GM19238 (cell line): ENCODE measurements around the gene RASGRP4.
A peak's percentile ranks its signal among the peaks of the same experiment; 100 is the strongest.
"Not testable (repeated sequence)": the region's sequence is repeated elsewhere in the genome, so short reads cannot be mapped to it uniquely, and the experiment has no call there.

Experiments used
- DNase-seq: peaks from one replicate; pipeline ENCODE4 v3.0.0; 2011; ENCODE audit warnings: low spot score; ENCODE audit not compliant: insufficient read length

RASGRP4 gene

DNA sequence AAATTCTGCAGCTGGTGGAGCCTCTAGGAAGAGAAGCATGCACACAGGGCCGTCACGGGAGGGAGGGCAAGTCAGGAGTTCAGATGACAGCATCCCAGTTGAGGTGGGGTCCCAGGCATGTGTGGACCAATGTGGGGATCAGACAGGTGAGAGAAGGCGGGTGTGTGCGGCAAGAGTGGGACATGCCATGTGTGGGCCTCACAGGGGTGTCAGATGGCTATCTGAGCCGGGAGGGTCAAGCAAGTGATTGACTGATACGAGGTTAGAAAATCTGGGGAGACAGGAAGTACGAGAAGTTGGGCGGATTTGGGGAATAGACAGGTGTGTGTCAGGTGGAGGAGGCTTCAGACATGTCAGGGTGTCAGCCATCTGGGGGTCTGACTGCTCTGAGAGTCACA is 8.9 kb downstream of the RASGRP4 start:
- DNase-seq, result no peak

DNA sequence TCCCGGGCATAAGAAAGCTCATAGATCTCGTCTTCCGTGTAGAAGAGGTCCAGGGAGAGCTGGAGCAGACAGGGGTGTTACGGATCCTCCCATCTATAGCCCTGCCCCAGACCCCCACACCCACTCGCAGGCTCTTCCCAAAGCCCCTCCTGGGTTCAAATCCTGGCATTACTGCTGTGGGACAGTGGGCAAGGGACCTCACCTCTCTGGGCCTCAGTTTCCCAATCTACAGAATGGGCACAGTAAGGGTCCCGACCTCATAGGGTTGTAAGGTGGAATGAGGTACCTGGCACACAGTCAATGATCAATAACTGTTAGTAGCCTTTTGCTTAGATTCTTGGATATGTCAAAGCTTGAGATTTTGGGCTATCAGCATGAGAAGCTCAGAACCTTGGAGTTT is 12.6 kb downstream of the RASGRP4 start:
- DNase-seq, result no peak

- no peak for DNase-seq
These were observed 13.1 kb downstream of the RASGRP4 start for GRCh38 chr19:38412961-38413360.

GRCh38 chr19:38412491-38412890 is 13.5 kb downstream of the RASGRP4 start:
- no peak for DNase-seq

GRCh38 chr19:38411898-38412297 is 14.1 kb downstream of the RASGRP4 start:
- DNase-seq, result not testable (repeated sequence)

GRCh38 chr19:38411041-38411712 is 14.8 kb downstream of the RASGRP4 start:
- no peak for DNase-seq

GRCh38 chr19:38410407-38410806 is 15.6 kb downstream of the RASGRP4 start:
- not testable (repeated sequence) for DNase-seq

DNA sequence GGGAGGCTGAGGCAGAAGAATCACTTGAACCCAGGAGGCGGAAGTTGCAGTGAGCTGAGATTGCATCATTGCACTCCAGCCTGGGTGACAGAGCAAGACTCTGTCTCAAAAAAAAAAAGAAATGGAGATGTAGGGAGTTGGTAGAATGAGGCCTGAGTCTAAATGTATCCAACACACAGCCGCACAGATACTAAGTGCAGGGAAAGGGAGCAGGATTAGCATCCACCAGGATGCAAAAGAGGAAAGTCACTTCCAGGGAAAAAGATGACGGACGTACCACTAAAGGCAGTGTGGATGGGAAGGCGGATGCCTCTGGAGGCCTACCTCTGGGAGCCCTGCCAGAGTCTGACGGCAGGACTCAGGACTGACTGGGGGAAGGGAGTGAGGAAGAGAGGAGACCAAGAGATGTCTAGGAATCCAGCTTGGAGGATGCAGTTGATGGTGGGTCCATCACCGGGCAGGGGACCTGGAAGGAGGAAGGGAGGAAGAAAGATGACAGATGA is 16.3 kb downstream of the RASGRP4 start:
- no peak for DNase-seq

GRCh38 chr19:38405276-38405675 is 20.7 kb downstream of the RASGRP4 start:
- DNase-seq, result no peak

- no peak for DNase-seq
These were observed 21.2 kb downstream of the RASGRP4 start for GRCh38 chr19:38404858-38405257.

DNA sequence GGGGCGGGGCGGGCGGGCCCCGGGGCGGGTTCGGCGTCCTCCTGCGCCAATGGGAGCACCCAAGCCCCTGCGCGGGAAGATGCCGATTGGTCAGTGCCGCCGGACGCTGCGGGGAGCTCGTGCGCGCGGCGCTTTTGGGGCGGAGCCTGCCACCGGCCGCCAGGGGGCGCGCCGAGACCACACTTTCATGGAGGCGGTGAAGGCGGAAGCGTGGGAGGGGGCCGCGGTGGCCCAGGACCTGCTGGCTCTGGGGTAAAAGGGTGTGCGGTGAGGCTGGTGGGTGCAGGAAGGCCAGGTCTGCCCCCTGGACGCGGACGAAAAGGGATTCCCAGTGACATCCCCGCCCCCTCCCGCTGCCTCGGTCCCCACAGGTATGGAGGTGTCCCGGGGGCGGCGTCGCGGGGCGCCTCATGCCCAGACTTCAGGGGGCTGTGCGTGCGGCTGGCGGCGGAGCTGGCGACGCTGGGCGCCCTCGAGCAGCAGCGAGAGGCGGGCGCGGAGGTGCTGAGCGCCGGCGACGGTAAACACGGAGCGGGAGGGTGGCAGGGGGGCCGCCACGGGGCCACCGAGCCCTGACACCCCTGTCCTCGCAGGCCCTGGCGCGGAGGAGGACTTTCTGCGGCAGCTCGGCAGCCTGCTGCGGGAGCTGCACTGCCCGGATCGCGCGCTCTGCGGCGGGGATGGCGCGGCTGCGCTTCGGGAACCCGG is 22.9 kb downstream of the RASGRP4 start, which contains the start of gene FAM98C:
Gene FAM98C (plus strand): TSS at position 127 of the 708 bp plus-strand sequence. CDS start 61 bp downstream, at position 188.
- peak; percentile 100 for DNase-seq

GRCh38 chr19:38402623-38402966 is 23.4 kb downstream of the RASGRP4 start:
- no peak for DNase-seq

- DNase-seq, result no peak
These were observed 24.9 kb downstream of the RASGRP4 start for GRCh38 chr19:38401148-38401547.

DNA sequence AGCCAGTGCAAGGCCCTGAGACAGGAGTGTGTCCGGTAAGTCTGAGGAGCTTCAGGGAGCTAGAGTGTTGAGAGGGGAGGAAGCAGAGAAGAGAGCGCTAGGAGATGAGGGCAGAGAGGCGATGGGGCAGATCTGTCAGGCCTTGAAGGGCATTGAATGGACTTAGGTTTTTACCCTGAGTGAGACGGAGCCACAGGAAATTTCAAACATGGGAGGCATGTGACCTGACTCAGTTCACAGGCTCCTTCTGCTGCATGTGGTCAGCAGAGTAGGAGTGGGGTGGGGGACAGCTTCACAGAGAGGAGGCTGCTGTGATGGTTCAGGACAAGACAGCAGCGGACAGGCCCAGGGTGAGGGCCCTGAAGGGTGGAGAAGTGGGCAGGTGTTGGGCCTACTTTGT is 25.7 kb downstream of the RASGRP4 start:
- DNase-seq, result no peak

DNA sequence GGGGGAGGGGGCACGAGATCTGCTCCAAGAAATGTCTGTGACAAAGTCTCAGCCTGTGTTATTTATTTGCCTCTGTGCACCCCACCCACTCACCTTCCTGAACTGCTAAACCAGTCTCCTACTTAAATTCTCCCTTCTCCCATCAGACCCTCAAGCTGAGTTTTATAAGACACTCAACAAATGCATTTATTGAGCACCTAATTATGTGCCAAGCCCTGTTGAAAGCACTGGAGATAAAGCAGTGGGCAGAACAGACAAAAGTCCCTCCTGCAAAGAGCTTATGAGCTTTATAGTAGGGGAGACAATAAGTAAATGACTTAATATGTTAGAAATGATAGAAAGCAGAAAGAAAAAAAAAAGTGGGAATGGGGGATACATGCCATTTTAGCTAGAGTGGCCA is 26.5 kb downstream of the RASGRP4 start:
- no peak for DNase-seq

DNA sequence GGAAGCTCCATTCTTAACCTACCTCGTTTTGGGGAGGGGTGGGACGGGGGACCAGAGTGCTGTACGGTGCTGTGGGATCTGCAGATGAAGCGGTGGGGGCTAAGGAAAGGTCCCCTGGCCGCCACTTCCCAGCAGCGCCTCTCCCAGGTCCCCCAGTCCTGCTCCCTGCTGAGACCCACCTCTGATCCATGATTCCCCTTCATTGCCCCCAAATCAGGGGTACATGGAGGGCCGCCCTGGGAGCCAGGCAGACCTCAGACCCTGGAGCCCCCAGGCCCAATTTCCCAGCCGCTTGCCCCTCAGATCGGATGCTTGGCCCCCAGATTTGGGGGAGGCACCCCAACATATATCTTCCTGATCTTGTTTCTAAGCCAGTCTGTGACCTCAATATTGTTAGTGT is 26.9 kb downstream of the RASGRP4 start:
- no peak for DNase-seq

- DNase-seq, result no peak
These were observed 30.5 kb downstream of the RASGRP4 start for GRCh38 chr19:38395381-38396114.

GRCh38 chr19:38394488-38394887 is 31.5 kb downstream of the RASGRP4 start:
- no peak for DNase-seq

DNA sequence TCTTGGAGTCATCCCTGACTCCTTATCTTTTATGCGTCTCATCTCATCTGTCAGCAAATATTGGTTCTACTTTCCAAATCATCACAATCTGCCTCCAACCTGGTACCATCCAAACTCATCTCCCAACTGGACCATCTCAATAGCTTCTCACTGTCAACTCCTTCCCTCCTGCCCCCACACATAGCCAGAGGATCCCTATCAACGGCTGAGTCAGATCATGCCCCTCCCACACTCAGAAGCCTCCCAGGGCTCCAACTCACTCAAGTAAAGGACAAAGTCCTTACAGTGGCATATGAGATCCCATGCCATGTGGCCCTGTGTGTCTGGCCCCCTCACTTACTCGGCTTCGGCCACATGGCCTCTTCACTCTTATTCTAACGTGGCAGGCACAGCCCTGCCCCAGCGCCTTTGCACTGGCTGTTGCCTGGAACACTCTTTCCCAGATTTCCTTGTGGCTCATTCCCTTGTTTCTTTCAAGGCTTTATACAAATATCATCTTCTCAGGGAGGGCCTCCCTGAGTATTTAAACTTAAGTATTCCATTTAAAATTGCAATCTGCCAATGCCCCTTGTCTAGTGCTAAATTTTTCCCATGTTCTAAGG is 33.2 kb downstream of the RASGRP4 start:
- no peak for DNase-seq

- DNase-seq, result no peak
These were observed 34.0 kb downstream of the RASGRP4 start for GRCh38 chr19:38391911-38392464.
